ENCODE results near the gene SLC49A4. TPM values are rescaled to one million over a fixed set of nuclear protein-coding genes. Genes with fewer than 3 reads are reported as not detected.

Gene SLC49A4
- total RNA-seq, 1 donor from 2014 or later: 16.9 TPM

DNA sequence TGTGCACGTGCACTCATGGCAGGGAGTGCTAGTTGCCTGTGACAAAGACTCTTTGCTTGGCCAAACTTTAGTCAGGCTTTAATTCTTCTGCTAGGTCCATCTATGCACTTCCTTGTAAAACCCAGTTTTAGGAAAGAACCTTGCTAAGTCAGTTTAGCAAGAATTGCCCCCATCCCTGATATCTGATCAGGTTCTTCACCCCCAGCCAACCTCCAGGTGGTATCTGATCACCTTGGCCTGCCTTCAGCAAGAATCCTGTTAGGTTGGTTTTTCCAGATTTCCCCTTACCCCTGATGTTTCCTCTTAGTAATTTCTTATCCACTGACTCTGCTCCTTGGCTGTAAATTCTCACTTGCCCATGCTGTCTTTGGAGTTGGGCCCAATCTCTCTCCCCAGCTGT, 9.6 kb upstream of the SLC49A4 start:
- DNase-seq (ENCODE audit: low spot score): no peak

DNA sequence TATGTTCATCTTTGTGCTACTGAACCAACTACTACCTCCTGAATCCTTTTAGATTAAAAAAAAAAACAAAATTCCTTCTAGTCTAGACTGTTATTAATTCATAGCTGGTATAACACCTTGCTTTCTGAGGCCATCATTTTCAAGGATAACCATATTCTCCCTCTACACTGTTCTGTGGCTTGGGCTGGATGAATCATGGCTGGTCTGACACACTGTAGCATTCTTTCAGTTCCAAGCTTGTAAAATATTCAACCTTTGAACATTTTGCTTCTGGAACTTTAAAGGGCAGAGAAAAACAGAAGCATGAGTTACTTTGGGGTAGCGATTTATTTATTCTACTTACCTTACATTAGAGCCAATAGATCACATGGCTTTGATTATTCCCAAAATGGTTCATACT, 8.8 kb upstream of the SLC49A4 start:
- DNase-seq (ENCODE audit: low spot score): no peak

DNA sequence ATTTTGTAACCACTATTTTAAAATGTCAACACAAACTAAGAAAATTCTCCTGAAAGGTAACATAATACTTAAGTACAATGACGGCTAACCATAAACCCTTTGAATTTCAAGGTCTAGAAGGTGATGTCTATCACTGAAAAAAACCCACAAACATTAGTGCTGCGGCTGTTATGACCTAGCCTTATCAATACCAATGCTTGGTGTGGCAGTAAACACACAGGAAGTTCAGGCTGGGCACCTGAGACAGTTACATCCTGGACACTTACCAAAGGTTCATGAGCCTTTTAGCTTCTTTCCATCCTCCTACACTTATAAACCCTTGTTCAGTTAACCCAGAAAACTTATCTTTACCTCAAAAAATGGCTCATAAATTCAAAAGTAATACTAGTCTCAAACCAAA, 7.0 kb upstream of the SLC49A4 start:
- no peak for DNase-seq (ENCODE audit: low spot score)

DNA sequence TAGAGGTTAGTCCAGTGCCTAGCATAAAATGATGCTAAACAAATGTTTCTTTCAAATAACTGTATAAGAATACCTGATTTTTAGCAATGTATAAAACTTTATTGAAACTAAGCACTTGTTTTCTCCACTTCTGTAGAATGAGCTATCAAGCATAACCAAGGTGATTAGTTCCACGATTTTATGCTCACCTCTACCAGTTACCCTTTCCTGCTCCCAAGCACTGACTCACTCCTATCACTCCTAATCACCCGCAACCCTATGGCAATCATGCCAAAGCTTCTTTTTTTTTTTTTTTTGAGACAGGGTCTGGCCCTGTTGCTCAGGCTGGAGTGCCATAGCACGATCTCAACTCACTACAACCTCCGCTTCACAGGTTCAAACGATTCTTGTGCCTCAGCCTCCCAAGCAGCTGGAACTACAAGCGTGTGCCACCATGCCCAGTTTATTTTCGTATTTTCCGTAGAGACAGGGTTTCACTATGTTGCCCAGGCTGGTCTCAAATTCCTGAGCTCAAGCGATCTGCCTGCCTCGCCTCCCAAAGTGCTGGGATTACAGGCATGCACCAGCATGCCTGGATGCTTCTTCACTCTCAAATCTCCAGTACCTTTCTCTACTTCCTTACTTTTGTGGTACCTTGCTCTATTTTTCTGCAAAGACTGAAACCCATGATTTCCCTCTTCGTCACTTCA, 5.1 kb upstream of the SLC49A4 start:
- no peak for DNase-seq (ENCODE audit: low spot score)

DNA sequence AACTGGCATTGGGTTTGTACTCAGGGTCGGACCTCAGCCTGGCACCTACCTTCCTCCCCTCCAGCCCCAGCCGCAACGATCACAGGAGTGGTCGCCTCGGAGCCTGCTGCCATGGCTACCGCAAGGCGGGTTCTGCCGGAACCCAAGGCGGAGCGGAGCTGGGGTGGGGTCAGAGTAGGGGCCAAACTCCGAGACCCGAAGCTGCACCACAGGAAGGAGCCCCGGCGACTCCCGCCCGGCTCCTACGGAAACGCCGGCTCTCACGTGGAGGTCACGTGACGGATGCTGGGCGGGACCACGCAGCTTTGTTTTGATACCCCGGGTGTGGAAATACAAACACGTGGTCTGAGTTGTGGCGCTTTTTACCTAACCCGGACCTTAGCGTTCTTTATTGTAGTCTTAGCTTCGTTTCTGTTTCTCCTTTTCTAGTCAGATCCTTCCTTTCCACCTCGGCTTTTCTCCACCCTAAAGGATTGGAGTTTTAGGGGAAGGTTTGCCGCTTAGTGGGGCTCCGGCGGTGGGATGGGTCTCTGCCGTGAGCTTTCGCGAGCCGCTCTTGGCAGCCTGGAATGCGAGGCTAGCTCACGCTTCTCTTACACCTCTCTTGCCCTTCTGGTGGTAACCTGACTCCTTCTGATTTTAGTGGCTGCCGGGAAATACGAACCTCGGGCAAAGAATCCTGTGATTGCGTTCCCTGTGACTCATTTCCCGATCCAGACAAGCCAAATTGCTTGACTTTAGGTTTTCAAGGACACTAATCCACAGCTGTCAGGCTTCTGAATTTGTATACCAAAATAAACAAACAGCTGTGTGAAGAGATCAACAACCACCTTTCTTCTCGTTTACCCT, 1.1 kb upstream of the SLC49A4 start, which contains the start of gene HSPBAP1:
Gene HSPBAP1 (minus strand): TSS at position 264 of the 849 bp plus-strand sequence. CDS start 151 bp downstream, at position 113.
- peak; percentile 92 for DNase-seq (ENCODE audit: low spot score)

DNA sequence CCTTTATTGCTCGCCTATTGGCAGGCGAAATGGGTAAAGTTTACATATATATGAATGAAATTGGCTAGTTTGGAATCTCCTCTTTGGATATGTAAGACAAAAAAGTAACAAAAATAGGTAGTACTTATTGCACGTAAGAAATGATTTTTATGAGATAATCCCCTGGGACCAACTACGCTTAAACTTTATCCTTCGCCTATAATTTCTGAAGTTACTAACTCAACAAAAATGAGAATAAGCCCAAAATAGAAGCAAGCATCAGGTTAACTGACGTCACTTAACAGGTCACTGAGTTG, 438 bp upstream of the SLC49A4 start:
- DNase-seq (ENCODE audit: low spot score): no peak

DNA sequence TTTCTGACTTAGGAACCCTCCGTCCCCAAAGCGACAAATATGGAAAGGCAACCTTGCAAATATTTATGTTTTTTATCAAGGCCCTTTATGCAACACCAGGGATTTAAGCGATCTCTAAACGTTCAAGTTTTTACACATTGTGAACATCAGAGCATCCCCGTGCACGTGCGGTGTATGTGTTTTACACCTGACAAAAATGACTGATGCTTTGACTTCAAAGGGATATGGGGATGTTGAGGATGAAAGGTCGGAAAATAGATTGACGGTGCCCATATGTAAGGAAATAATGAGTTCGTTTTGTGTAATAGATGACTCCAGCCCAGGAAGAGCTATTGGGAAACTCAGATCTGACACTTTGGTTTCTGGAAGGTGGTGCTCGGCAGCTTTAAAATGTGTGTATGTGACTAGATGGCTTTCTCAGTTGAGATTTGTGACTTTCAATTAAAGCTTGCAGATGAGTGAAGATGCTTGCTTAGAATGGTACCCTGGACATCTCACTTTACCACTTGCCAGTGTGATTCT, 866 bp downstream of the SLC49A4 start:
- no peak for DNase-seq (ENCODE audit: low spot score)

DNA sequence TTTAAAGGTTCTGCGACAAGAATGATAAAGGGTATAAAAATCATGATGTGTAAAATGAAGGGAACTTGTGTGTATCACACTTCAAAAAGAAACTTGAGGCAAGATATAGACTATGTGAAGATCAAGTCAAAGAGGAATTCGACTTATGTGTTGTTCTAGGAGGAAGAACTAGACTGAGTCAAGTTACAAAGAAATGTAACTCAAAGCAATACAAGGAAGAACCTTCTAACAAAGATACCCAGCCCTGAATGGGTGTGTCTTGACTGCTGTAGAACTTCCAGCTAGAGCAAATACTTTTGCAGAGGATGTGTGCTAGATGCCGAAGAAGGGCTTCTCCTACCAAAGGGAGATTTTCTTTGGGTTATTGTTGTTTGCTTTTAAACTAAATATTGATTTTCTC, 2.4 kb downstream of the SLC49A4 start:
- no peak for DNase-seq (ENCODE audit: low spot score)

DNA sequence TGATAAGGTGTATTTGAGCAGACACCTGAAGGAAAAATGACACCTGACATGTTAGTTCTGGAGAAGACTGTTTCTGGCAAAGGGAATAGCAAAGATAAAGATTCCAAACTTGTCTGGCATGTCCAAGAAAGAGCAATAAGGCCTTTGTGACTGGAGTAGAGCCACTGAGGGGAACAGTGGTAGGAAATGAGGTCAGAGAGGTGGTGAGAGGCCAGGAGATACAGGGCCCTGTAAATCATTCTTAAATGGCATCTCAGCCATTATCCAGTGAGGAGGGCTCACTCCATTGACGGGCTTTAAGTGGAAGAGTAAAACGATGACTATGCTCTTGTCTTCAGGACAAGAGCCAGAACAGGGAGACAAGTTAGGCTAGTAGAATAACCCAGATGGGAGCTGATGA, 4.5 kb downstream of the SLC49A4 start:
- no peak for DNase-seq (ENCODE audit: low spot score)

DNA sequence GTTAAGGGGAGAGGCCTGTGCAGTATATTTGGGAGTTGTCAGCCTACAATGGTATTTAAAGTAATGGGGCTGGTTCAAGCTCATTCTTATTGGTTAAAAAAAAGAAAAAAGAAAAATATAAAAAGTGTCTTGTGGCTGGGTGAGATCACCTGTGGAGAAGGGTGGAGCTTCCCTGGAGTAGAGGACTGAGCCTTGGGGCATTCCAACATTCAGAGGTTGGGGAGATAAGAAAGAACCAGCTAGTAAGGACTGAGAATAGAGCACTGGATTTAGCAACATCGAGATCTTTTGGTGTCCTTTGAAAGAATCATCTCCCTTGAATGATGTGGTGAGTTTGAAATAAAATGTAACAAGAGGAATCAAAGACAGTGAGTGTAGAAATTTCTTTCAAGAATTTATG, 5.2 kb downstream of the SLC49A4 start:
- DNase-seq (ENCODE audit: low spot score): no peak

DNA sequence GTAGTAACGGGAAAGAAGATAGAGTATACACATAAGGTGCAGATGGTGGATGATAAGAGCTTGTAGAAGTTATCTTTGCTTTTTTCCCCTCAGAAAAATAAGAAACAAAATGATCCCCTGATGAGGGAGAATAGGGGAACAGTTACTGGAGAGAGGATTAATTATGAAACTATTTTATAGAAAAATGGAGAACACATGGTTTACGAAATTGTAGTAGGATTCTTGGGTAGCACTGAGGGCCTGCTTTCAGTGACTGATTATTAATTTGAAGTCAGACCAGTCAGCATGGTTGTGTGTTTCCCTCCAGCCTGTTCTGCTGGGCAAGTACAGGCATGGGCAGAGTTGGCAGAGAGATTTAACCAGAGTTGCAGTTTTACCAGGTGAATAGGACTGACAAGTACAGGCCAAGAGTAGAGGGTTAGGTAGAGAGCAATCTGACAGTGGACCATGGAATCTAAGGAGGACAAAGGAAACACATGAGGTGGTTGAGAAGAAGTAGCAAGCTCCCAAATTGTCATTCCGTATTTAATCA, 5.9 kb downstream of the SLC49A4 start:
- DNase-seq (ENCODE audit: low spot score): peak; percentile 72

DNA sequence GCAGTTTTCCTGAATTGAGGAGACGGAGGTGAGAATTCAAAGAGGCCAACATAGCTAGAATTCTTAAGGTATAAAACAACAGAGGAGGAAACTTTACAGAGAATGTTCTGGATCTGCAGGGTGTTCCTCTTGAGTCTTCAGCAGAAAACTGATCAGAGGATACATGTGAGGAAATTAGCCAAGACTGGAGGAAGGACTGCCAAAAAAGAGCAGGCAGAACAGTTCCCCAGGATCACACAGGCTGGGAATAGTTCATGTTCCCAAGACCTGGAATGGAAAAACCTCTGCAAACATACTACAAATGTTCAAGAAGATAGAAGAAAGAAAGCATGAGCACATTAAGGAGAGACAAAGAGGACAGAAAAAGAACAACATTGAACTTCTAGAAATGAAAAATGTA, 7.5 kb downstream of the SLC49A4 start:
- DNase-seq (ENCODE audit: low spot score): no peak

DNA sequence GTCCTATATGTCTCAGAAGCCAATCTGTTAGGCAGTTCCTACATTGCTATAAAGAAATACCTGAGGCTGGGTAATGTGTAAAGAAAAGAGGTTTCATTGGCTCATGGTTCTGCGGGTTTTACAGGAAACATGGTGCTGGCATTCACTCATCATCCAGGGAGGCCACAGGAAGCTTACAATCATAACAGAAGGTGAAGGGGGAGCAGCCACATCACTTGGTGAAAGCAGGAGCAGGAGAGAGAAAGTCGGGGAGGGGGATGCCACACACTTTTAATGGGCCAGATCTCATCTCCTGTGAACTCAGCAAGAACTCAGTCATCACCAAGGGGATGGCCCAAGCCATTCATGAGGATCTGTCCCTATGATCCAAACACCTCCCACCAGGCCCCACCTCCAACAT, 9.1 kb downstream of the SLC49A4 start:
- no peak for DNase-seq (ENCODE audit: low spot score)

DNA sequence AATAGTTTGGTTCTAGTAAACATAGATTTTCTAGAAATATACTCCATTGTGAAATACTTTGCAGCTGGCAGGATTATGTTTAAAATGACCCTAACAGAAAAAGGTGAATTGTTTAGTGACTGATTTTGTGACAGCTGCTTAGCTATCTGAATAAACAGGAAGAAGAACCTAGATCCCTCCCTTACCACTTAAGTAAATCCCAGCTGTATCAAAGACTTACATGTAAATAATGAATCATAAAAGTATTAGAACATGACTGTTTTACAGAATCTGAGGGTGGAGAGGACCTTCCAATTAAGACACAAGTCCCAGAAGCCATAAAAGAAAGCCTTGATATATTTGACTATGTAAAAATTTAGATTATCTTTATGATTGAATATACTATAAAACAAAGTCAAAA, 15.9 kb downstream of the SLC49A4 start:
- no peak for DNase-seq (ENCODE audit: low spot score)

DNA sequence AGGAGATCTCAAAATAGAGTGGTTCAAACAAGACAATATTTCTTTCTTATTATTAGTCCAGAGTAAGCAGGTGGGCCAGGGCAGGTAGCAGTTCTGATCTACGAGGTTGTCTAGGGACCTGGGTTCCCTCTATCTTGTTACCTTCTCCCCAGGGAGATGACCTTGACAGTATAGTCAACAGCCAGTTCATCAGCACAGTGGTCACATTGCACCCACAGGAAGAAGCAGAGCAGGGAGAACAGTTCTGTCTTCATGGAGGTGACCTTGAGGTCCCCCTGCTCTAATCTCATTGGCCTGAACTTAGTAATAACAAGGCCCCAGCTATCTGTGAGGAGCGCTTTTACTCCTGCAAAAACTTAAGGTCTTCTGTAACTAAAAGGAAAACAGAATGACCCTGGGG, 21.7 kb downstream of the SLC49A4 start:
- no peak for DNase-seq (ENCODE audit: low spot score)

DNA sequence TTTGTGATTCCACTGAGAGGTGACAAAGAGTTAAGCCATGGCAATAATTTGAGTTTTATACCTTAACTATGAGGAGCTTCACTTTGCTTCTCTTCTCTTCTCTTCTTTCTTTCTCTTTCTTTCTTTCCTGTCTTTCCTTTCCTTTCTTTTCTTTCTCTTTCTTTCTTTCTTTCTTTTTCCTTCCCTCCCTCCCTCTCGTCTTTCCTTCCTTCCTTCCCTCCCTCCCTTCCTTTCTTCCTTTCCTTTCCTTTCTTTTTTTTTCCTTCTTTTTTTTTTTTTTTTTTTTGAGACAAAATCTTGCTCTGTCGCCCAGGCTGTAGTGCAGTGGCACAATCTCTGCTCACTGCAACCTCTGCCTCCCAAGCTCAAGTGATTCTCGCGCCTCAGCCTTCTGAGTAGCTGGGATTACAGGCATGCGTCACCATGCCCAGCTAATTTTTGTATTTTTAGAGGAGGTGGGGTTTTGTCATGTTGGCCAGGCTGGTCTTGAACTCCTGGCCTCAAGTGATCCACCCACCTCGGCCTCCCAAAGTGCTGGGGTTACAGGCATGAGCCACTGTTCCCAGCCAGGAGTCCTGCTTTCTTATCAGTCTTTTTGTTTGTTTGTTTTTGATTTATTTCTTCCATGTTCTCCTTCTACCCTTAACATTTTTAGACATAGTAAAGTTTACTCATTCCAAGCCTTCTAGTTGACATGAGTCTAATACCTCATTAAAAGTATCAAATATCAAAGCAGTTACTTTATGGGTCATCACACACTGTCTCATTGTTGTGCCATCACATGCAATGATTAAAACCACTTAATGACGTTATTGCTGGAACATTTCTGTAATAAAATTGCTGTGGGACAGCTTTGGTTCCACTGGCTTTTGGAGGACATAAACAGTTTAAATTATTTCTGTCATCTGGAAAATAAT, 29.9 kb downstream of the SLC49A4 start:
- no peak for DNase-seq (ENCODE audit: low spot score)

DNA sequence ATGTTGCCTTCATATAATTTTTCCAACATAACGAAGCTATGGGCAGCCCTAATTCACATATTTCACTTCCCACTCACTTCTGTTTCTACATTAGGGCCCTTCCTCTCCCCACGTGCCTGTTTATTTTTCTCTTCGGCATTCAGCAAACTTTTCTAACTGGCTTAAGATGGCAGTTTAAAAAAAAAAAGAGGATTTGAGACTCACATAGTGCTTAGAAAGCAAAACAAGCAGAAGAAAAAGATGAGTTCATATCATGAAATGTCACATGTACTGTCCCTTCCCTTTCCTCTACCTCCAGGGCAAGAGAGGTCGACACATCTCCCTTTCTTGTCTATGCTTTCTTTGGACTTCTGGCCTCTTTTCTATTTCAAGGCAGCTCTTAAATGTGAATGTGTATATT, 30.6 kb downstream of the SLC49A4 start:
- no peak for DNase-seq (ENCODE audit: low spot score)

DNA sequence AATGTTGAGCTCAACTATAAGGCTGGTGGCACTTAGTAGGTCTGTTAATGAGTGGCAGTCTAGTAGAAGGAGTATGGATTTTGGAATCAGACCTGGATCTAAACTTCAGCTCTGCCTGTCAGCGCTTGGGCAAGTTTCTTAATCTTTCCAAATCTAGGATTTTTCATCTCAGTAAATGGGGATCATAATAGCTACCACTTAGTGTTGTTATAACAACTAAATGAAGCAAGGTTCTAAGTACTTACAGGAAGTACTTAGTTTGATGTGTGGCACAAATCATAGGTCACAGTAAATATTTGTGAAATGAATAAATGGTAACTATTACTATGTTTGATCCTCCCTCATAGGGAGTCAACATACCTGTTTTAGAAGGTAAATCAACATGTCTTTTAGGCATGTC, 31.4 kb downstream of the SLC49A4 start:
- no peak for DNase-seq (ENCODE audit: low spot score)

DNA sequence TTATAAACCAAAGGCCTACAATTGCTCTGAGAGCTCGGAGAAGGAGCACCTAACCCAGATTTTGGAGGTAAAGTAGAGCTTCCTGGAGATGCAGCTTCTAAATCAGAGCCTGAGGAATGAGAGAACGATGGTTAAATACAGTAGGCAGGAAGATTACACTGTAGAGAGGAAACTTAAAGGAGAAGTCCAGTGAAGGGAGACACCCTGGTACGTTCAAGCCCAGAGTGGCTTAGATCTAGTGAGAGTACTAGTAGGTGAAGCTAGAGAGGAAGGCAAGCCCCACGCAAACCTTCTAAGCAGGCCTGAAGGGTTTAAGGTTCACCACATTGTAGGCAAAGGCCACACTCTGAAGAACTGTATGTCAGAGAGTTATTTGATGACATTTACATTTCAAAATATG, 33.4 kb downstream of the SLC49A4 start:
- DNase-seq (ENCODE audit: low spot score): no peak

DNA sequence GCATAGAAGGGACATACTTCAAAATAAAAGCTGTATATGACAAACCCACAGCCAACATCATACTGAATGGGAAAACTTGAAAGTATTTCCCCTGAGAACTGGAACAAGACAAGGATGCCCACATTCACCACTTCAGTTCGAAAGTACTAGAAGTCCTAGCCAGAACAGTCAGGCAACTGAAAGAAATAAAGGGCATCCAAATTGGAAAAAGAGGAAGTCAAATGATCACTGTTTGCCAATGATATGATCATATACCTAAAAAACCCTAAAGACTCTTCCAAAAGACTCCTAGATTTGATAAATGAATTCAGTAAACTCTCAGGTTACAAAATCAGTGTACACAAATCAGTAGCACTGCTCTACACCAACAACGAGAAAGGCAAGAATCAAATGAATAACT, 40.7 kb downstream of the SLC49A4 start:
- no peak for DNase-seq (ENCODE audit: low spot score)

DNA sequence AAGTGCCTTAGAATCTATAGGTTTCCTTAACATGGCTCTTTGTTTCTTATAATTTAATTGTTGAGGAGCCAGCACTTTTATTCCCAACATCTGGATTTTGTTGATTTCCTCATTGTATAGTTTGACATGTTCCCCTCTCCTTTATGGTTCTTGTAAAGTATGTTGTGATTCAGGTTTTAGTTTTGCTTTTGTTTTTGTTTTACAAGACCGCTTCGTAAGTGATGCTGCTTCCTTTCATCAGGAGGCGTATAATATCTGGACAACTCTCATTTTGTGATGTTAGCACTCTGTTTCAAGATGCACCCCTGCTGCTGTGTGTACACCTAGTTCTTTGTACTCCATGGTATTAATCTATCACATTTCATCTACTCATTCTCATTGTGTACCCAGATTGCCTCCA, 48.7 kb downstream of the SLC49A4 start:
- no peak for DNase-seq (ENCODE audit: low spot score)

DNA sequence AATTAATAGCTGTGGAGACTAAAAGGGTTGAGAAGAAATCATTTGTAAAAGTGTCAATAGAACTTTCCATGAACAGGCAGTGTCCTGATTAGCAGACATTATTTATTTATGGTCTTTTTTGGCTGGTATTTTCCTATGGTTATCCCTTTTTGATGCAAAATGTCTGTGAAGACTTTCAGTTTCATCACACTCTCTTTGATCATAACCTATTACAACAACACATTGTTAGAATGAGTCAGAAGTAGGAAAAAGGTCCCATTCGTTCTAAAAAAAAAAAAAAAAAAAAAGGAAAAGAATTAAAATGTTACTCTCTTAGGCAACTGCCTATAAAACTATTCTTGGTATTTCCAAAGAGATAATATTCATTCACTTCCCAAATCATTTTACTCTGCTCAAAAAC, 62.1 kb downstream of the SLC49A4 start:
- no peak for DNase-seq (ENCODE audit: low spot score)

Data from ureter (tissue), 1 donor.